GM19193 (cell line): ENCODE measurements around the gene RNASET2.

Experiments used
- POLR2A ChIP-seq: IDR thresholded peaks from 4 replicates; pipeline ENCODE4 v1.6.1; 2011; ENCODE audit not compliant: insufficient read depth, insufficient read length; ENCODE audit errors: extremely low read depth

Gene RNASET2

DNA sequence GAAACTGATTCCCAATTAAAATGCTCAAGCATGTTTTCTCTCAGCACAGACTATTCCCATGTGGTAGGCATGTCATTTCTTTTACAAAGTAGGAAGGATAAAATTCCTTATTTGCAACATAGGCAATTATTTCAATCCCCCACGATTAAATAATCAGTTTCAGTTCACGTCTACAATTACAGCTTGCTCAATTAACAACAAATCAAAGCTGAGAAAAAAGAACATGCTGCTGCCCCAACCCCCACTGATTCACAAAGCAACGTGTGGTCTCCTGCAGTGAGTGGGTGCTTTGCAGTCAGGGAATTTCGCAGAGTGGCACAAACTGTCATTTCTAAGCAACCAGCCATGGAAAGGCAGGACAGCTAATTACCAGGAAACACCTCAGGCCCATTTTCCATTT lies 17.0 kb downstream of the RNASET2 start:
- no peak for TF ChIP-seq POLR2A

DNA sequence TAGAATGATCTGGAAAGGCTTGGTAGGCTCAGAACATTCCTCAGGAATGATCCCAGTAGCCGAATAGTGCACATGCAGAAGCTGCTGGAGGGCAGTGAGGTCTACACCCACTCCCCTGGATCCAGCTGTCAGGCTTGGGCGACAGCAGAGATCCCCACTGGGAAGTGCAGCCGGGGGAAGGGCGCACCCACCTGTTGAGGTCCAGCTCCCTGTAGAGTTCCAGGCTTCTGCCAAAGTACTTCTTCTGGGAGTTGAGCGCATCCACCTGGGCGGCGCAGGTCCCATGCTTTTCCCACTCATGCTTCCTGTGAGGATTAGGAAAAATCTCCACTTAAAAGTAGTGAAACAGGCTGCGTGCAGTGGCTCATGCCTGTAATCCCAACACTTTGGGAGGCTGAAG lies 17.6 kb downstream of the RNASET2 start:
- TF ChIP-seq POLR2A, result no peak

DNA sequence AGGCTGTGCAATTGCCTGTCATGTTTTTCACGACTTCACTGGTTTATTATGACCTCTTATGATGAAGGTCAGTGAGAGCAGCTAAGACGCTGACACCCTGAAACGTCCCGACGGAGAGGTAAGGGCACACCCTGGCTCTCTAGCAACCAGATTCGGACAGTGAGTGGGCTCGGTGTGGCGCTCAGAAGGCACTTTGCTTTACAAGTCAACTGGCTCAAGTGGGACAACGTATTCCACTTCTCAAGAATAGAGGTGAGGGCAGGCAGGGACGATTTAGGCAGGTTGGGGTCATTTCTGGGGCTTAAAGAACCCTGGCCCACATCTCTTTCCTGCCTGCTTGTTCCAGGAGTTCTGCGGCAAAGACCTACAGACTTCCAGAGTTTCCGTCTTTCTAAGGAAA lies 18.2 kb downstream of the RNASET2 start:
- TF ChIP-seq POLR2A, result no peak

DNA sequence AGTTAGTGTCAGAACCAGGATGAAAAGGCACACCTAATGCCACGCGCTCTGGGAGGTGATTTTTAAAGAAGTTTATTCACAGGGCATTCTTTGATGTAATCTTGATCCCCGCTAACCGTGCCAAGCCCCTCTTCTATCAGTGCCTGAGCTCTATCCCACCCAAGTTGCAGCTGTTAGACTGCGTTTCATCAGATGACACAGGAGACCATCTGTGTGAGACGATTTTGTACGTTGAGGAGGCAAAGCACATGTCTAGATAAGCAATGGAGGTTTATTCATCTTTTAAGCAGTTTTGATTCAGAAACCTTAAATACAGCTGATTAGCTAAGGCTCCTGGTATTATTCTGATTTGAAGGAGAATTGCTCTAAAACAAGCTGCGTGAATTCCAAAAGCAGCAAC lies 18.6 kb downstream of the RNASET2 start:
- TF ChIP-seq POLR2A, result no peak

DNA sequence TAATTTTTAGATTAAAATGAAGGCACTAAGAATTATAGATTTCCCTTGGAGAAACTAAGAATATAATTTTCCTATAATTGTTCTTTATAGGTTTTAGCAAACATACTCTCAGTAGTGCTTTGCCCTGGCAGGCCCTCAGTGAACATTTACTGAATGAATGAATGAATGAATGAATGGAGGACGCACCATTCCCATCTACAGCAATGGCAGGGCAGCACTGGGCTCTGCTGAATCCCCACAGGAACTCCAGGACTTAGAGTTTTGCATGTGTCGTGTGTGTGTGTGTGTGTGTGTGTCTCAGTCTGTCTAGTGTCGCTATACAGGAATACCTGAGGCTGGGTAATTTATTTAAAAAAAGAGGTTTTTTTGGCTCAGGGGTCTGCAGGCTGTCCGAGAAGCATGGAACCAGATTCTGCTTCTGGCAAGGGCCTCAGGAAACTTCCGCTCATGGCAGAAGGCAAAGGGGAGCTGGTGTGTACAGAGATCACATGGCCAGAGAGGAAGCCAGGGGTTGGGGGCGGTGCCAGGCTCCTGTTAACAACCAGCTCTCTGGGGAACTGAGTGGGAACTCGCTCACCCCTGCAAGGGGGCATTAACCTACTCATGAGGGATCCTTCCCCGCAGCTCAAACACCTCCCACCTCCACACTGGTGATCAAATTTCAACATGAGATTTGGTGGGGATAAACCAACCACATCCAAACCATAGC lies 20.1 kb downstream of the RNASET2 start:
- no peak for TF ChIP-seq POLR2A

DNA sequence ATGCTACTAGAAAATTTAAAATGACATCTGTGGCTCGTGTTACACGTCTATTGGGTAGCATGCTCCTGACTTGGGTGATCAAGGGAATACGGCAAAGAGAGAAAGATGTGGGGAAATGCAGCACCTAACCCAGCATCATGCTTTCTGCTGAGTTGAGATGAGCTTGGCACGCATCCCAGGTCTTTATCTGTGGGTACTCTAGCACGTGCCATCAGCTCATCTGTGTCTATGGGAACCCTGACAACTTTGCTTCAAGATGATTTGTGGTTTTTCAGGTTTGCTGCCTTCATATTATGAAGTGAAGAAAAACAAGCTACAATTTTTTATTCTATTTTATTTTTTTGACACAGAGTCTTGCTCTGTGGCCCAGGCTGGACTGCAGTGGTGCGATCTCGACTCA lies 21.0 kb downstream of the RNASET2 start:
- no peak for TF ChIP-seq POLR2A

DNA sequence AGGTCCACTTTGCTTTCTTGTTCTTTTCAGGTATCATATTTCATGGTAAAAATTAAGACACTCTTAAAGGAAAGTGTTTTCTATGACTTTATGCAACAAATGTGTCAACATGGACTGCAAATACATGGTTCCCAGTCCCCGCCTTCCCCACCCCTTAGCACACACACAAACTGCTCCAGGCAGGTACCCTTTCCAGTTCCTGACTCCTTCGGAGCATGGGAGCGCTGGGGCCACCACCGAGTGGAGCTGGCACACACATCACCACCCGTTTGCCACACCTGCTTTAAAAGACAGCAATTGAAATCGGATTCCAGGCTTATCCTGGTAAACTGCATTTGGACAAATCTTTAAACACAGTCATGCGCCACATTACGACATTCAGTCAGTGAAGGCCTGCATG lies 22.2 kb downstream of the RNASET2 start:
- TF ChIP-seq POLR2A, result no peak

DNA sequence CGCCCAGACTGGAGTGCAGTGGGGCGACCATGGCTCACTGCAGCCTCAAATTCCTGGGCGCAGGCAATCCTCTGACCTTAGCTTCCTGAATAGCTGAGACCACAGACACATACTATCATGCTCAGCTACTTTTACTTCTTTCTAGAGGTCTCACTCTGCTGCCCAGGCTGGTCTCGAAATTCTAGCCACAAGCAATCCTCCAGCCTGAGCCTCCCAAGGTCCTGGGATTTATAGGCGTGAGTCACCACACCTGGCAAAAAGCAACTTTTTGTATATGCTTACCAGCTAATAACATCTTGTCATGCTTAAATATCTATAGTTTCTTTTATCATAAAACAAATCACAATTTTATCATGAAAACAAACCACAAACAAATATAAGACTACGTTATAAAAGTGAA lies 23.0 kb downstream of the RNASET2 start:
- no peak for TF ChIP-seq POLR2A

DNA sequence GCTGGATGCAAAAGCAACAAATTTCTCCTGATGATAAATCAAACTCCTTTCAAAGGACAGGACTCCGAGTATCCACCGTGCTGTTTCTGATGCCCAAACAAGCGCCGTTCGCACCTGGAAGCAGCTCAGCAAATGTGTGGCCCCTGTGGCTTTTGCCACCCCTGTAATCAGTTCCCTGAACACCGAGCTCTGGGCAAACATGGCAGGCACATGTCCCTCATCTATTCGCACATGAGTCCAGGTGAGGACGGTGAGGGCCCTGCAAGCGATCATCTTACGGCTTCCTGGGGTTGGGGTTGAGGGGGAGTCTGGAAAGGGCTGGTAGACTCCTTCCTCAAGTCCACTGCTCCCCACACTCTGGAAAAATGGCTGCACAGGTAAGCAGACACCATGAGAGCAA lies 23.7 kb downstream of the RNASET2 start:
- no peak for TF ChIP-seq POLR2A

DNA sequence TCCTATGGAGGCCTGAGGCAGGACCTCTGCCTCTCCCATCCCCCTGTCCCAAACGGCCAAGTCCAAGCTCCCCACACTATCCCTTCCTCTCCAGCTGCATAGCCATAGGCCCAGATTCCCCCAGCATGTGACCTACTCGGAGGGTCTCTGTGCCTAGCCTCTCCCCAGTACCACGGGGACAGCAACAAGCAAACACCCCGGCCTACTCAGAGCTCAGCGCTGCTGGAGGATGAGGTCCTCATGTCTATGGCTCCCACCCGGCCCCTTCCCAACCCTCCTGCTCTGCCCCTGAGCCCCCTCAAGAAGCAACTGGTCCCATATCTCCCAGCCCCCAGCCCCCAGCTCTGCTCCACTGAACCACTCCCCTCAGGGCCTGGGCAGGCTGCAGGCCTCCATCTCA lies 24.2 kb downstream of the RNASET2 start:
- TF ChIP-seq POLR2A, result no peak

DNA sequence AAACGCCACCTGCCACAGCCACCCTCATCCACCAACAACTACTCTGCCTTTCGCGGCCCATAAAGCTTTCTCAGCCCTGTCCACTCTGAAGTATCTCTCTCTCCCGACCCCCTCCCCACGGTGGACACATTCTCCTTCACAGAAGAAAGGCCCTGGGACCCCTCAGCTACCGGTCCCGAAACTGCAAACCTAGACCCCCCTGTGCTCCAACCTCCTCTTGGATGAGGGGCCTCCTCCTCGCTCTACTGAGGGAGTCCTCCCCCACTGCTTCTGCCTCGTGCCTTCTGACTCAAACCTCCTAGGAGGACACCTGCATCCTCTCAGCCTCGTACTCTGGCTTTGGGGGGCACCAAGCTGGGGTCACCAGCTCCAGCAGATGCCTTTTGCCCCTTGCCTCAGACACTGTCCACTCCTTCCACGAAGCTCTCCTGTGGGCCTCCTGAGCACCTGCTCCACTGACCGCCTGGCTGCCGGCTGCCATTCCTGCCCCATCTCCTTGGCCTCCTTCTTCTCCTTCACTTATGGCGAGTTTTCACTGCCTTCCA lies 24.9 kb downstream of the RNASET2 start:
- no peak for TF ChIP-seq POLR2A

DNA sequence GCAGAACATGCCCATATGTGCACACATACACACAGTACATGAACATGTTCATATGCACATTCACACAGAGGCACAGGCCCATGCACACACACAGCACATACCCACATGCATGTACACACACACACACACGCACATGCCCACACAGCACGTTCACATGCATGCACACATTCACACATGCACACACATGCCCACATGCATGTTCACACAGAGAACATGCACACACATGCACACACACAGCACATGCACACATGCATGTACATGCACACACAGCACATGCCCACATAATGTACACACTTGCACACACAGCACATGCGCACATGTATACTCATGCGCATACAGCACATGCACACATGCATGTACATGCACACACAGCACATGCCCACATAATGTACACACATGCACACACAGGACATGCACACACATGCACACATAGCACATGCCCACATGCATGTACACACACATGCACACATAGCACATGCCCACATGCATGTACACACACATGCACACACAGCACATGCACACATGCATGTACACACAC lies 25.9 kb downstream of the RNASET2 start:
- TF ChIP-seq POLR2A, result no peak

DNA sequence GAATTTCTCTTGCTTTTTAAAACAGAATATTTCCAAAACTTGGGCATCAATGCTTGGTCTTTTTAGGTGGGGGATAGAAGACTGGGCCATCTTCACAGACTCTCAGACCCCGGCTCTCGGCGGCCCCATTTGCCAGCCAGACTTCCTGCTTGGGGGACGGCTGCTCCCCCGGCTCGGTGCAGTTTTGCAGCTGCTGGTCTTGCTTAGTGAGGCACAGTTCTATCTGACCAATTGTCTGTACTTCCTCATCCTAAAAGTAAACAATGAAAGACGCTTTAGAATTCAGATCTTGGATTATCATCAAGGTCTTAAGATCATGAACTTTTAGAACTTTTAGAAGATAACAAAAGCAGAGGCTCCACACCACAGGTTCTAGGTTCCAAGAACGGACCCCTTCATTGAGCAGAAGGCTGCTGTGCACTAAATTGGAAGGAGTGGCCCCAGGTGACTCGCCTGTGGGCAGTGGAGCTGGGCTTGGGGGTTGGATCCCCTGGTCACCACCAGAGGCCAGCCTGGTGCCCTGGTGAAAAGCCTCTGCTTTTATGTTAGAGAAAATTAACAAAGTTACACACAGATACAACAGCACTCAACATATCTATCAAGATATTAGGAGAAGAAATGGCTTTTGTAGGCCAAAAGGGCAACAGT lies 26.7 kb downstream of the RNASET2 start:
- TF ChIP-seq POLR2A, result no peak

DNA sequence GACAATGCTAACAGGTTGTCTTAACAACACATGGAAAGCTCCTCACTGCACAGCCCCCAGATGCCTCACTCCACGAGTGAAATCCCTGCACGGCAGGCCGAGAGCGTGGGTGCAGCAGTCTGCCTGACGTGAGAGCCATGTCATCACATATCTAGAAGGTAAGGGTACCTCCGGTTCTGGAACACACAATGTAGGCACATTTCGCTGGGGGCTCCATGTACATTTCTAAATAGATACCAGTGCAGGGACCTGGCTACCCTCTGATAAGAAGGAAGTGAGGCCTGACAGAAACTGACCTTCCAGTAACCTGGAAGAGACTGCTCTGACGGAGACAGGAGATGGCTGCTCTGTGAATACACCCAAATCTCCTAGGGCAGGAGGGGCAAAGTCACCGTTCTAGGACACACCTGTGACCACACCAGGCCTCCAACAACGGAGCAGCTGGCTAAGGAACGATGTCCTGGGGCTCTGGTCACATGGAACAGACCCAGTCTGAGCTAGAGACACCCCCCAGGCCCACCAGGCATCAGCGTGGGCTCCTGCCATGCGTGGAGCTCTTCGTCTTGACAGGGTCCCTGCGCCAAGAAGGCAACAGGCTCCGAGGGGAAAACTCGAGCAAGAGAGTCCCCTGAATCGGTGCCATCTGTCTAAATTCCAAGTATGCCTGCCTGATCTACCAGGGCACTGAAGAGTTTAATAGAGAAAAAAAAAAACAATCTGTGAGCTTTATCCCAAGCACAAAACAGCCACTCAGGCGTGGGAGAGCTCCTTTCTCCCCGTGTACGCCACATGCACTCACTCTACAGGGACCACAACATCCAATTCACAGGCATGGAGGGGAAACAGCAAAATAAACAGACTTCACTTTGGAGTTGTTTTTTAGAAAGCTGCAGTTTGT lies 27.5 kb downstream of the RNASET2 start:
- TF ChIP-seq POLR2A, result no peak
